Urothelium cell line (cell line): ENCODE measurements around the gene FILIP1.
"Not testable (repeated sequence)": the region's sequence is repeated elsewhere in the genome, so short reads cannot be mapped to it uniquely, and the experiment has no call there.

ENCODE experiments used
- DNase-seq: peaks from one replicate; pipeline ENCODE4 v3.0.0; 2011; ENCODE audit warnings: low spot score, mixed read lengths
- FAIRE-seq: peaks from 2 replicates; lab custom pipeline; 2011; peaks lifted over from hg19 to GRCh38; lab: Jason Lieb, UNC

The FILIP1 gene

GRCh38 chr6:75421316-75422023, 72.1 kb downstream of the FILIP1 start:
- DNase-seq: no peak
- FAIRE-seq: no peak

- FAIRE-seq: no peak
- DNase-seq: no peak
Measured at GRCh38 chr6:75419980-75420379, 73.6 kb downstream of the FILIP1 start.

- FAIRE-seq (no peak), DNase-seq (no peak)
Measured at GRCh38 chr6:75419416-75419815, 74.2 kb downstream of the FILIP1 start.

- no peak for FAIRE-seq
- no peak for DNase-seq
Measured at GRCh38 chr6:75418233-75418632, 75.4 kb downstream of the FILIP1 start.

GRCh38 chr6:75416443-75416842, 77.2 kb downstream of the FILIP1 start:
- DNase-seq: no peak
- no peak for FAIRE-seq

- DNase-seq (no peak), FAIRE-seq (no peak)
Measured at GRCh38 chr6:75415804-75416203, 77.8 kb downstream of the FILIP1 start.

GRCh38 chr6:75414445-75415021, 79.1 kb downstream of the FILIP1 start:
- DNase-seq (no peak), FAIRE-seq (no peak)

GRCh38 chr6:75412969-75413662, 80.5 kb downstream of the FILIP1 start:
- FAIRE-seq (no peak), DNase-seq (no peak)

- not testable (repeated sequence) for FAIRE-seq, DNase-seq
Measured at GRCh38 chr6:75410564-75410963, 83.0 kb downstream of the FILIP1 start.

GRCh38 chr6:75409928-75410327, 83.7 kb downstream of the FILIP1 start:
- DNase-seq (no peak), FAIRE-seq (no peak)

GRCh38 chr6:75409286-75409685, 84.3 kb downstream of the FILIP1 start:
- FAIRE-seq: no peak
- DNase-seq: no peak

GRCh38 chr6:75403563-75404080, 90.0 kb downstream of the FILIP1 start:
- FAIRE-seq: no peak
- DNase-seq: no peak

GRCh38 chr6:75402296-75402695, 91.3 kb downstream of the FILIP1 start:
- FAIRE-seq (peak; percentile 50), DNase-seq (peak; percentile 67)

GRCh38 chr6:75397656-75398465, 95.7 kb downstream of the FILIP1 start:
- DNase-seq (peak; percentile 14), FAIRE-seq (no peak)

- DNase-seq (no peak), FAIRE-seq (no peak)
Measured at GRCh38 chr6:75397171-75397570, 96.4 kb downstream of the FILIP1 start.

- DNase-seq (no peak), FAIRE-seq (no peak)
Measured at GRCh38 chr6:75396005-75396800, 97.4 kb downstream of the FILIP1 start.

GRCh38 chr6:75393806-75394205, 99.8 kb downstream of the FILIP1 start:
- no peak for FAIRE-seq
- no peak for DNase-seq

- no peak for FAIRE-seq
Measured at GRCh38 chr6:75391276-75391675, 102.3 kb downstream of the FILIP1 start.

GRCh38 chr6:75386050-75386770, 107.4 kb downstream of the FILIP1 start:
- FAIRE-seq (no peak), DNase-seq (peak; percentile 45)

More at GRCh38 chr6:75391276-75391675, 102.3 kb downstream of the FILIP1 start:
- no peak for DNase-seq
